Measurements from ENCODE around the gene METTL2A. TPM values are rescaled to one million over a fixed set of nuclear protein-coding genes. Genes with fewer than 3 reads are reported as not detected.
"Not testable (repeated sequence)": the region's sequence is repeated elsewhere in the genome, so short reads cannot be mapped to it uniquely, and the experiment has no call there.

The METTL2A gene
- total RNA-seq, 1 donor from 2014 or later = 16.2 TPM

- DNase-seq (ENCODE audit: low spot score) = not testable (repeated sequence)
Measured at GRCh38 chr17:62471380-62471880, 47.7 kb downstream of the METTL2A start.

GRCh38 chr17:62473030-62473982 lies 49.6 kb downstream of the METTL2A start:
- peak; percentile 28 for DNase-seq (ENCODE audit: low spot score)

GRCh38 chr17:62477111-62477510 lies 53.4 kb downstream of the METTL2A start:
- not testable (repeated sequence) for DNase-seq (ENCODE audit: low spot score)

- DNase-seq (ENCODE audit: low spot score) = peak; percentile 17
Measured at GRCh38 chr17:62477718-62478408, 54.2 kb downstream of the METTL2A start.

- peak; percentile 68 for DNase-seq (ENCODE audit: low spot score)
Measured at GRCh38 chr17:62478424-62478879, 54.8 kb downstream of the METTL2A start, which contains the start of gene TLK2. TSS of gene TLK2 (plus strand) at chr17:62478825. CDS start at chr17:62481126, 2,301 bp downstream.

GRCh38 chr17:62478880-62479638 lies 55.4 kb downstream of the METTL2A start:
- not testable (repeated sequence) for DNase-seq (ENCODE audit: low spot score)

GRCh38 chr17:62479639-62480258 lies 56.1 kb downstream of the METTL2A start:
- DNase-seq (ENCODE audit: low spot score) = not testable (repeated sequence)

- DNase-seq (ENCODE audit: low spot score) = not testable (repeated sequence)
Measured at GRCh38 chr17:62482553-62482952, 58.9 kb downstream of the METTL2A start.

GRCh38 chr17:62490990-62491389 lies 67.3 kb downstream of the METTL2A start:
- not testable (repeated sequence) for DNase-seq (ENCODE audit: low spot score)

GRCh38 chr17:62493049-62493655 lies 69.5 kb downstream of the METTL2A start:
- DNase-seq (ENCODE audit: low spot score) = not testable (repeated sequence)

GRCh38 chr17:62494073-62494472 lies 70.4 kb downstream of the METTL2A start:
- not testable (repeated sequence) for DNase-seq (ENCODE audit: low spot score)

GRCh38 chr17:62496344-62496743 lies 72.6 kb downstream of the METTL2A start:
- DNase-seq (ENCODE audit: low spot score) = not testable (repeated sequence)

- DNase-seq (ENCODE audit: low spot score) = not testable (repeated sequence)
Measured at GRCh38 chr17:62498796-62499195, 75.1 kb downstream of the METTL2A start.

Other genes starting within 250 kb of the METTL2A start
- not detected for gene EFCAB3, start 43.3 kb upstream of the METTL2A start, total RNA-seq
- 30.6 TPM for gene TLK2, start 54.9 kb downstream of the METTL2A start, total RNA-seq
- gene MRC2, start 203.8 kb downstream of the METTL2A start, total RNA-seq = 87.4 TPM